Measurements from ENCODE around the gene ZNF160. TPM values are rescaled to one million over a fixed set of nuclear protein-coding genes. Genes with fewer than 3 reads are reported as not detected.

The ZNF160 gene
- total and polyA plus RNA-seq, 2 of the 8 experiments (the other 6 are each of a cell fraction or from before 2014, with no cell fraction given): 15.8 to 31.2 TPM

DNA sequence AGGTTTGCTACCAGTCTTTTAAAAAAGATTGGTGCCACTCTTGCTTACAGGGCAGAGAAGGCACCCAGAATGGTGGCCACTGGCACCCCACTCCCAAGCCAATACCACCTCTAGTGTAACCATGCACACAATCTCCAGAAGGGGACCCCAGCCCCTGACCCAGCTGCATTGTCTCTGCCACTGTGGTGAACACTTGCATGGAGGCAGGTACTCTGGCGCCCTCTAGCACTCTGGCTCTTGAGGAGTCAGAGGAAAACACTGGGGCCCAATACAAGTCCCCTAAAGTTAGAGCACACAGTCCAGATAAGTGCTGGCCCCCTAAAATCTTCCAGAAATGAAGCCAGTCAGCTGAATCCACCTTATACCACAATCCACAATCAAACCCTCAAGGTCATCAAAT, 83.5 kb downstream of the ZNF160 start (continued):
- no peak for TF ChIP-seq NRF1 (IDR thresholded peaks at IDR 0.05; ENCODE audit: low read depth, low read length)
- TF ChIP-seq ASH2L (IDR thresholded peaks at IDR 0.05; ENCODE audit: low read length): no peak
- no peak for TF ChIP-seq CBX8 (IDR thresholded peaks at IDR 0.05; ENCODE audit: borderline replicate concordance, low read depth, low read length)
- TF ChIP-seq, protein P1, sequence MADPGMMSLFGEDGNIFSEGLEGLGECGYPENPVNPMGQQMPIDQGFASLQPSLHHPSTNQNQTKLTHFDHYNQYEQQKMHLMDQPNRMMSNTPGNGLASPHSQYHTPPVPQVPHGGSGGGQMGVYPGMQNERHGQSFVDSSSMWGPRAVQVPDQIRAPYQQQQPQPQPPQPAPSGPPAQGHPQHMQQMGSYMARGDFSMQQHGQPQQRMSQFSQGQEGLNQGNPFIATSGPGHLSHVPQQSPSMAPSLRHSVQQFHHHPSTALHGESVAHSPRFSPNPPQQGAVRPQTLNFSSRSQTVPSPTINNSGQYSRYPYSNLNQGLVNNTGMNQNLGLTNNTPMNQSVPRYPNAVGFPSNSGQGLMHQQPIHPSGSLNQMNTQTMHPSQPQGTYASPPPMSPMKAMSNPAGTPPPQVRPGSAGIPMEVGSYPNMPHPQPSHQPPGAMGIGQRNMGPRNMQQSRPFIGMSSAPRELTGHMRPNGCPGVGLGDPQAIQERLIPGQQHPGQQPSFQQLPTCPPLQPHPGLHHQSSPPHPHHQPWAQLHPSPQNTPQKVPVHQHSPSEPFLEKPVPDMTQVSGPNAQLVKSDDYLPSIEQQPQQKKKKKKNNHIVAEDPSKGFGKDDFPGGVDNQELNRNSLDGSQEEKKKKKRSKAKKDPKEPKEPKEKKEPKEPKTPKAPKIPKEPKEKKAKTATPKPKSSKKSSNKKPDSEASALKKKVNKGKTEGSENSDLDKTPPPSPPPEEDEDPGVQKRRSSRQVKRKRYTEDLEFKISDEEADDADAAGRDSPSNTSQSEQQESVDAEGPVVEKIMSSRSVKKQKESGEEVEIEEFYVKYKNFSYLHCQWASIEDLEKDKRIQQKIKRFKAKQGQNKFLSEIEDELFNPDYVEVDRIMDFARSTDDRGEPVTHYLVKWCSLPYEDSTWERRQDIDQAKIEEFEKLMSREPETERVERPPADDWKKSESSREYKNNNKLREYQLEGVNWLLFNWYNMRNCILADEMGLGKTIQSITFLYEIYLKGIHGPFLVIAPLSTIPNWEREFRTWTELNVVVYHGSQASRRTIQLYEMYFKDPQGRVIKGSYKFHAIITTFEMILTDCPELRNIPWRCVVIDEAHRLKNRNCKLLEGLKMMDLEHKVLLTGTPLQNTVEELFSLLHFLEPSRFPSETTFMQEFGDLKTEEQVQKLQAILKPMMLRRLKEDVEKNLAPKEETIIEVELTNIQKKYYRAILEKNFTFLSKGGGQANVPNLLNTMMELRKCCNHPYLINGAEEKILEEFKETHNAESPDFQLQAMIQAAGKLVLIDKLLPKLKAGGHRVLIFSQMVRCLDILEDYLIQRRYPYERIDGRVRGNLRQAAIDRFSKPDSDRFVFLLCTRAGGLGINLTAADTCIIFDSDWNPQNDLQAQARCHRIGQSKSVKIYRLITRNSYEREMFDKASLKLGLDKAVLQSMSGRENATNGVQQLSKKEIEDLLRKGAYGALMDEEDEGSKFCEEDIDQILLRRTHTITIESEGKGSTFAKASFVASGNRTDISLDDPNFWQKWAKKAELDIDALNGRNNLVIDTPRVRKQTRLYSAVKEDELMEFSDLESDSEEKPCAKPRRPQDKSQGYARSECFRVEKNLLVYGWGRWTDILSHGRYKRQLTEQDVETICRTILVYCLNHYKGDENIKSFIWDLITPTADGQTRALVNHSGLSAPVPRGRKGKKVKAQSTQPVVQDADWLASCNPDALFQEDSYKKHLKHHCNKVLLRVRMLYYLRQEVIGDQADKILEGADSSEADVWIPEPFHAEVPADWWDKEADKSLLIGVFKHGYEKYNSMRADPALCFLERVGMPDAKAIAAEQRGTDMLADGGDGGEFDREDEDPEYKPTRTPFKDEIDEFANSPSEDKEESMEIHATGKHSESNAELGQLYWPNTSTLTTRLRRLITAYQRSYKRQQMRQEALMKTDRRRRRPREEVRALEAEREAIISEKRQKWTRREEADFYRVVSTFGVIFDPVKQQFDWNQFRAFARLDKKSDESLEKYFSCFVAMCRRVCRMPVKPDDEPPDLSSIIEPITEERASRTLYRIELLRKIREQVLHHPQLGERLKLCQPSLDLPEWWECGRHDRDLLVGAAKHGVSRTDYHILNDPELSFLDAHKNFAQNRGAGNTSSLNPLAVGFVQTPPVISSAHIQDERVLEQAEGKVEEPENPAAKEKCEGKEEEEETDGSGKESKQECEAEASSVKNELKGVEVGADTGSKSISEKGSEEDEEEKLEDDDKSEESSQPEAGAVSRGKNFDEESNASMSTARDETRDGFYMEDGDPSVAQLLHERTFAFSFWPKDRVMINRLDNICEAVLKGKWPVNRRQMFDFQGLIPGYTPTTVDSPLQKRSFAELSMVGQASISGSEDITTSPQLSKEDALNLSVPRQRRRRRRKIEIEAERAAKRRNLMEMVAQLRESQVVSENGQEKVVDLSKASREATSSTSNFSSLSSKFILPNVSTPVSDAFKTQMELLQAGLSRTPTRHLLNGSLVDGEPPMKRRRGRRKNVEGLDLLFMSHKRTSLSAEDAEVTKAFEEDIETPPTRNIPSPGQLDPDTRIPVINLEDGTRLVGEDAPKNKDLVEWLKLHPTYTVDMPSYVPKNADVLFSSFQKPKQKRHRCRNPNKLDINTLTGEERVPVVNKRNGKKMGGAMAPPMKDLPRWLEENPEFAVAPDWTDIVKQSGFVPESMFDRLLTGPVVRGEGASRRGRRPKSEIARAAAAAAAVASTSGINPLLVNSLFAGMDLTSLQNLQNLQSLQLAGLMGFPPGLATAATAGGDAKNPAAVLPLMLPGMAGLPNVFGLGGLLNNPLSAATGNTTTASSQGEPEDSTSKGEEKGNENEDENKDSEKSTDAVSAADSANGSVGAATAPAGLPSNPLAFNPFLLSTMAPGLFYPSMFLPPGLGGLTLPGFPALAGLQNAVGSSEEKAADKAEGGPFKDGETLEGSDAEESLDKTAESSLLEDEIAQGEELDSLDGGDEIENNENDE (IDR thresholded peaks at IDR 0.05; ENCODE audit: insufficient replicate concordance, low read length): no peak
- TF ChIP-seq BCL11A (IDR thresholded peaks at IDR 0.05; ENCODE audit: low read depth in 2 of 2, low read length in 2 of 2): no peak
- TF ChIP-seq USF2 (IDR thresholded peaks at IDR 0.05; ENCODE audit: low read length): no peak
- TF ChIP-seq ZNF274 (IDR thresholded peaks at IDR 0.05; ENCODE audit: borderline replicate concordance, extremely low read depth, low read length): no peak
- peak; percentile 32; the same call in 1 of the 2 replicates for TF ChIP-seq YY1 (IDR thresholded peaks at IDR 0.05; ENCODE audit: low read depth, low read length)
- no peak for TF ChIP-seq FOSL1 (IDR thresholded peaks at IDR 0.05; ENCODE audit: insufficient read depth, low read depth, low read length)
- peak; percentile 87 to 93 for TF ChIP-seq RAD21 (IDR thresholded peaks at IDR 0.05 in 1 of 2, conservative IDR thresholded peaks at IDR 0.05 in 1 of 2; ENCODE audit: low read depth in 2 of 2, low read length in 2 of 2)

Data from H1 (cell line).